HepG2 (cell line): ENCODE data around the gene BTBD17. TPM values are rescaled to one million over a fixed set of nuclear protein-coding genes. Genes with fewer than 3 reads are reported as not detected.

Experiments
- ARID4A ChIP-seq: sonication (generic); formaldehyde crosslinking; IDR thresholded peaks from 2 replicates; pipeline ENCODE4 v1.5.0; 2020; ENCODE audit warnings: mild to moderate bottlenecking, missing genetic modification reagents, borderline replicate concordance
- CENPX ChIP-seq: sonication (generic); formaldehyde crosslinking; IDR thresholded peaks from 2 replicates; pipeline ENCODE4 v1.9.0; 2021; ENCODE audit warnings: mild to moderate bottlenecking, missing genetic modification reagents, moderate library complexity
- GTF3A ChIP-seq: sonication (generic); formaldehyde crosslinking; conservative IDR thresholded peaks from 2 replicates; pipeline ENCODE4 v1.4.0; 2020; ENCODE audit warnings: mild to moderate bottlenecking, missing genetic modification reagents
- IRF9 ChIP-seq: sonication (generic); formaldehyde crosslinking; IDR thresholded peaks from 2 replicates; pipeline ENCODE4 v1.8.0; 2022; ENCODE audit warnings: missing genetic modification reagents, mild to moderate bottlenecking, borderline replicate concordance
- SAP130 ChIP-seq: IDR thresholded peaks from 2 replicates; pipeline ENCODE4 v1.6.1; 2016; ENCODE audit warnings: low read depth
- SNAI1 ChIP-seq: sonication (generic); formaldehyde crosslinking; IDR thresholded peaks from 2 replicates; pipeline ENCODE4 v1.5.0; 2020; ENCODE audit warnings: mild to moderate bottlenecking, missing genetic modification reagents, borderline replicate concordance
- SRY ChIP-seq: sonication (generic); formaldehyde crosslinking; IDR thresholded peaks from 2 replicates; pipeline ENCODE4 v1.8.0; 2022; ENCODE audit warnings: mild to moderate bottlenecking, missing genetic modification reagents
- SYNCRIP ChIP-seq: fragments of 200-400 bp; formaldehyde crosslinking; IDR thresholded peaks from 2 replicates; pipeline ENCODE4 v1.6.1; 2018; ENCODE audit warnings: mild to moderate bottlenecking, low read depth, low read length; ENCODE audit not compliant: insufficient read depth
- TRIM22 ChIP-seq: fragments of 450-650 bp; IDR thresholded peaks from 2 replicates; pipeline ENCODE4 v1.6.1; 2017
- ZBTB1 ChIP-seq: sonication (generic); formaldehyde crosslinking; IDR thresholded peaks from 2 replicates; pipeline ENCODE4 v1.4.0; 2020; ENCODE audit warnings: missing genetic modification reagents, borderline replicate concordance
- ZNF281 ChIP-seq: sonication (generic); formaldehyde crosslinking; IDR thresholded peaks from 2 replicates; pipeline ENCODE4 v1.4.0; 2020; ENCODE audit warnings: missing genetic modification reagents, borderline replicate concordance
- ZNF331 ChIP-seq: sonication (generic); formaldehyde crosslinking; IDR thresholded peaks from 2 replicates; pipeline ENCODE4 v1.4.0; 2020; ENCODE audit warnings: missing genetic modification reagents
- ZNF337 ChIP-seq: sonication (generic); formaldehyde crosslinking; IDR thresholded peaks from 2 replicates; pipeline ENCODE4 v1.5.1; 2020; ENCODE audit warnings: missing genetic modification reagents, low read depth, mild to moderate bottlenecking, borderline replicate concordance
- ZNF441 ChIP-seq: sonication (generic); formaldehyde crosslinking; IDR thresholded peaks from 2 replicates; pipeline ENCODE4 v1.7.0; 2021; ENCODE audit warnings: missing genetic modification reagents, borderline replicate concordance
- ZNF496 ChIP-seq: sonication (generic); formaldehyde crosslinking; IDR thresholded peaks from 2 replicates; pipeline ENCODE4 v1.8.1; 2023; ENCODE audit warnings: mild to moderate bottlenecking, moderate library complexity, missing genetic modification reagents; ENCODE audit not compliant: insufficient replicate concordance
- ZNF614 ChIP-seq: IDR thresholded peaks from 2 replicates; pipeline ENCODE4 v1.6.1; 2018; ENCODE audit warnings: missing biosample characterization, missing genetic modification reagents, inconsistent platforms, borderline replicate concordance
- ZNF75D ChIP-seq: sonication (generic); formaldehyde crosslinking; IDR thresholded peaks from 2 replicates; pipeline ENCODE4 v1.8.1; 2023; ENCODE audit warnings: missing genetic modification reagents, mild to moderate bottlenecking, borderline replicate concordance
- polyA plus RNA-seq, 8 experiments: library from polyadenylated mRNA; depleted of rRNA in 3 of 8; stranded (reverse) in 7 of 8; unstranded in 1 of 8; fragments of >200 nt; fragmentation: Illumina TruSeq in 4 of 8; extraction: Trizol in 4 of 8; gene quantifications; 2 replicates each; pipeline versions ENCODE4 v1.2.1 to v1.2.3, GENCODE V29; 2011 to 2016; ENCODE audit warnings: low read depth in 4 of 8, missing spikeins in 1 of 8, mixed read lengths in 1 of 8; ENCODE audit not compliant: insufficient read depth in 1 of 8
- total RNA-seq, 5 experiments: library from RNA; depleted of rRNA; stranded (reverse); fragments of >200 nt; fragmentation: Illumina TruSeq; extraction: Trizol; gene quantifications; 2 replicates each; pipeline ENCODE4 v1.2.3, GENCODE V29; 2016; ENCODE audit warnings: low read depth in 1 of 5
- TF ChIP-seq, protein P1 (sequence below): sonication (generic); formaldehyde crosslinking; conservative IDR thresholded peaks from 2 replicates; pipeline ENCODE4 v1.4.0; 2020; ENCODE audit warnings: missing genetic modification reagents

BTBD17 gene
- total and polyA plus RNA-seq, 2 of the 13 experiments (the other 11 are each of a cell fraction or from before 2014, with no cell fraction given), result not detected

DNA sequence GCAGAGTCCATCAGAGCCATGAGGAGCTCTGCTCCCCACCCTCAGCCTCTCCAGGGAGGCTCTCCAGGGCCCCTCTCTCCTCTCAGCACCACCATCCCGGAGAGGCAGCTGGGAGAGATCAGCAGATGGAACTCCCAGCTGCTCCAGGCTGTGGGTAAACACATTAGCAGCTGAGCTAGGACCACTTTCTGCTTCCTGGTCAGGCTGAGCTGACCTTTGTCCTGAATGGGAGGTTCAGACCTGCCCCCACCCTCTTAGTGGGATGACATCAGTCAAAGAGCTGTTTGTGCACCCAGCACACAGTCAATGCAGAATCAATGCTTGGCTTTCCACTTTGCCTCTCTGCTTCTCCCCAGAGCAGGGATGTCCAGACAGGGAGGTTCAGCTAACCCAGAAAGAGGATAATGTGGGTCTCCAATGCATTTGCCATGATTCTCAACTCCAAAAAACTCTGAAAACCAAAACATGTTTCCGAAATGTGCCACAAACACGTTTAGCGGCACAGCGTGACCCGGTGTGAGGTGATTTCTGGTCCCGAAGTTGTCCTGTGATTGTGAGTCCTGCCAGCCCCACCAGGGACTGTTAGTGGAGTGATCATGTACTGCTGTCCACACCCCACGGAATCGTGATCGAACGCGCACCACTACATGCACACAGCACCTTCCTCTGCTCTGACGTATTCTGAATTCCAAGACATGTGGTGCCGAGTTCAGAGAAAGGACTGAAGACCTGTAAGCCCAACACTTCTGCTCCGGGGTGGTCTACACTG, 12.4 kb upstream of the BTBD17 start (continued):
- TF ChIP-seq ZNF441 (peak; percentile 29; the same call in 1 of the 2 replicates), GTF3A (CRISPR knock-in tag) (no peak), SRY (CRISPR knock-in tag) (no peak), ZNF614 (CRISPR knock-in tag) (peak; percentile 94), ZBTB1 (CRISPR knock-in tag) (no peak), SAP130 (CRISPR knock-in tag) (peak; percentile 97), SYNCRIP (no peak), ZNF281 (CRISPR knock-in tag) (peak; percentile 94), ARID4A (peak; percentile 85; the same call in 1 of the 2 replicates), ZNF75D (CRISPR knock-in tag) (no peak), IRF9 (0 out of 2 replicates have a peak, but pooled peaks have one; percentile 35), ZNF337 (CRISPR knock-in tag) (no peak), CENPX (CRISPR knock-in tag) (no peak), ZNF496 (no peak), ZNF331 (CRISPR knock-in tag) (peak; percentile 96), TRIM22 (no peak), SNAI1 (CRISPR knock-in tag) (no peak)
- TF ChIP-seq, protein P1, sequence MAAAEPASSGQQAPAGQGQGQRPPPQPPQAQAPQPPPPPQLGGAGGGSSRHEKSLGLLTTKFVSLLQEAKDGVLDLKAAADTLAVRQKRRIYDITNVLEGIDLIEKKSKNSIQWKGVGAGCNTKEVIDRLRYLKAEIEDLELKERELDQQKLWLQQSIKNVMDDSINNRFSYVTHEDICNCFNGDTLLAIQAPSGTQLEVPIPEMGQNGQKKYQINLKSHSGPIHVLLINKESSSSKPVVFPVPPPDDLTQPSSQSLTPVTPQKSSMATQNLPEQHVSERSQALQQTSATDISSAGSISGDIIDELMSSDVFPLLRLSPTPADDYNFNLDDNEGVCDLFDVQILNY (CRISPR knock-in tag), result no peak
